ENCODE results near the gene TTC31.

TTC31 gene

DNA sequence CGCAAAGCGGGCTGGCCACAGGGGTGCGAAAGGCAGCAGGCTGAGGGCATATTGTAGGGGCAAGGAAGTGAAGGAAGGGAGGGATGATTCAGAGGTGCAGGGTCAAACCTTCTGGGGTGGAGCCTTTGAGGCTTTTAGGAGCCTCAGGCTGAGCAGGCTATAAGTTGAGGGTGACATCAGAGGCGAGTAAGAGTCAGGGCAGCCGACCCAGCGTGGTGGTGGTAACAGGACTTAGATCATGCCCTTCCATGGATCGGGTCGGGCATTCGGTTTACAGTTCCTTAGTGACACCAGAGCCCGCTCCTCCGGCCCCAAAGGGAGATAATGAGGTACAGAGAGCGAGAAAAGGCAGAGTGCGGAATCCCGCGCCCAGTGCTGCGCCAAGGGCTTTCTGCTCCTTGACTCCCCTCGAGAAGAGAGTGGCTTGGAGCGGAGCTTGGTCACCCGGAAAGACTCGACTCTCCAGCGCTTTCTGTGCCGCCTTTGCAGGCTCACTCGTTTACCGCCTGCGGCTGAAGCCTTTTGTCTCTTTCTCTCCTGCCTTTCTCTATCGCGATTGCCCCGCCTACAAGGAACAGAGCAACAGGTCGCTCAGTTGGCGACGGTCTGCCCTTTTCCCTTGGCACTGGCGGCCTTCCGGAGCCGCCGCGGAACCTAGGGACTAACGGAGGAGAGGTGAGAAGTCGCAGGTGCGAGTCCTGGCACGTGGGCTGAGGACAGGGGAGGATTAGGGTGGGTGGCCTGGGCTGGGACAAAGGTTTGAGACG lies 15.8 kb downstream of the TTC31 start:
- in situ Hi-C loops (cut with HindIII; ENCODE audit: low sequenced_read_pairs), result no loop called here
- TF ChIP-seq, protein P1, sequence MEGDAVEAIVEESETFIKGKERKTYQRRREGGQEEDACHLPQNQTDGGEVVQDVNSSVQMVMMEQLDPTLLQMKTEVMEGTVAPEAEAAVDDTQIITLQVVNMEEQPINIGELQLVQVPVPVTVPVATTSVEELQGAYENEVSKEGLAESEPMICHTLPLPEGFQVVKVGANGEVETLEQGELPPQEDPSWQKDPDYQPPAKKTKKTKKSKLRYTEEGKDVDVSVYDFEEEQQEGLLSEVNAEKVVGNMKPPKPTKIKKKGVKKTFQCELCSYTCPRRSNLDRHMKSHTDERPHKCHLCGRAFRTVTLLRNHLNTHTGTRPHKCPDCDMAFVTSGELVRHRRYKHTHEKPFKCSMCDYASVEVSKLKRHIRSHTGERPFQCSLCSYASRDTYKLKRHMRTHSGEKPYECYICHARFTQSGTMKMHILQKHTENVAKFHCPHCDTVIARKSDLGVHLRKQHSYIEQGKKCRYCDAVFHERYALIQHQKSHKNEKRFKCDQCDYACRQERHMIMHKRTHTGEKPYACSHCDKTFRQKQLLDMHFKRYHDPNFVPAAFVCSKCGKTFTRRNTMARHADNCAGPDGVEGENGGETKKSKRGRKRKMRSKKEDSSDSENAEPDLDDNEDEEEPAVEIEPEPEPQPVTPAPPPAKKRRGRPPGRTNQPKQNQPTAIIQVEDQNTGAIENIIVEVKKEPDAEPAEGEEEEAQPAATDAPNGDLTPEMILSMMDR (IDR thresholded peaks at IDR 0.05; ENCODE audit: low read depth, low read length, missing control alignments), result no peak
- peak overlapping the region; percentile 19 for H3K4me3 ChIP-seq (ENCODE audit: low read depth, low read length)
- no peak for DNase-seq (ENCODE audit: low read depth)

DNA sequence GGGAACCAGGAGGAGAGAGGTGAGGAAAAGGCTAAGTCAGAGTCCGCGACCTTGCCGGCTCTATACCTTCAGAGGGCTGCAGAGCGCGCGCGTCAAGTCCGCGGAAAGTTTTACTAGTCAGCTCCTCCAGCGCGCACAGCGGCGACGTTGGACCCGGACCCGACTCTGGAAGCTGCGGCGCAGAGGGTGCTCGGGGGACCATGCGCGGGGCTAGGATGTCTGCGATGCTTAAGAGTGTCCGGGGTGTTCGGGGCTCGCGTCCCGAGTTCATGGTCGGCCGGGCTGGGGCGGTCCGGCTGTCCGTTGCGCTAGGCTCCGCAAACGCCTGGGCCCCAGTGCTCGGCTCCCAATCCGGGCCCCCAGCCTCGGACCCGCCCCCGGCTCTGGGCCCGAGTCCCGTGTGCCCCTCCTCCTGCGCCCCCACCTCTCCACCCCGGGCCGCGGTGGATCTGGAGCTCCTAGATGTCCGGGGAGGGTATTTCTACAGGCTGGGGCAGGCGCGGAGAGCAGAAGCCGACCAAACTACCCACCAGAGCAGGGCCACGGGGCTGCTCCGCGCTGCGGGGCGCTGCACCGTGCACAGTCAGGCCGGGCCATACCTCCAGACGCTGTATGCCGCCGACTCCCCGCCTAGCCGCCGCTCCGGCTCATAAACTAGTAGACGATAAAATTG lies 16.5 kb downstream of the TTC31 start, which contains the start of gene LBX2:
LBX2 (minus strand) TSS at position 337 of the 673 bp plus-strand sequence; CDS start at position 271, 66 bp downstream.
- TF ChIP-seq, protein P1 (IDR thresholded peaks at IDR 0.05; ENCODE audit: low read depth, low read length, missing control alignments), result no peak

DNA sequence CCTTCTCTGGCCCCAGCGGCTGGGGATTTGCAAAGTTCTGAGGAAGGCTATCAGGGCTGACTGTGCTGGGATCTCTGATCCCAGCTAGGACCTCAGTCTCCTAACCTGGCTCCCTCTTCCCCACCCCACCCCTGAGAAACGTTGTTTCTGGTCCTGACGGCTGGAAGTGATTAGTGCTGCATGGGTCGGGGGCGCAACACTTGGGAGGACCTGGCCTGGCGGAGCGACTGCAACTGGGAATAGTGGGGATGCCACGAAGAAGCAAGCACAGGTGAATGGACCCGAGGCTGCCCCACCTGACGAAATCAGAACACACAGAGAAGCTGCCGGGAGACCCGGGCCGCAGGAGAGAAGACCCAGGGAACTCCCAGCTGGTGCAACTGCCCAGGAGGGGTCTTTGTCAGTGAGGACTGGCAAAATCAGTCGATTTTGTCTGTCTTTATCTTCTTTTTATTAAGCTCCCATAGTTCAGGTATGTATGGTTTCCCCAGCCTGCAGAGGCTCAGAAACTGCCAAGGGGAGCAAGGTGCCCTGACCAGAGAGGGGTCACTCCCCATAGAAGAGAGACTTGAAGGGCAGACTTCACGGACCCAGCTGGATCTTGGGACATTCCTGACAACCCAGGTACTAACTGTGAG lies 17.2 kb downstream of the TTC31 start:
- TF ChIP-seq, protein P1 (IDR thresholded peaks at IDR 0.05; ENCODE audit: low read depth, low read length, missing control alignments), result no peak
- in situ Hi-C loops (cut with HindIII; ENCODE audit: low sequenced_read_pairs), result no loop called here
- no peak for DNase-seq (ENCODE audit: low read depth)
- no peak overlapping the region for H3K4me3 ChIP-seq (ENCODE audit: low read depth, low read length)

More for the DNA sequence above, 16.5 kb downstream of the TTC31 start, which contains the start of gene LBX2:
- peak within 1 kb of the TSS; percentile 19 for H3K4me3 ChIP-seq (ENCODE audit: low read depth, low read length)
- in situ Hi-C loops (cut with HindIII; ENCODE audit: low sequenced_read_pairs), result no loop called here
- no peak for DNase-seq (ENCODE audit: low read depth)

DNA sequence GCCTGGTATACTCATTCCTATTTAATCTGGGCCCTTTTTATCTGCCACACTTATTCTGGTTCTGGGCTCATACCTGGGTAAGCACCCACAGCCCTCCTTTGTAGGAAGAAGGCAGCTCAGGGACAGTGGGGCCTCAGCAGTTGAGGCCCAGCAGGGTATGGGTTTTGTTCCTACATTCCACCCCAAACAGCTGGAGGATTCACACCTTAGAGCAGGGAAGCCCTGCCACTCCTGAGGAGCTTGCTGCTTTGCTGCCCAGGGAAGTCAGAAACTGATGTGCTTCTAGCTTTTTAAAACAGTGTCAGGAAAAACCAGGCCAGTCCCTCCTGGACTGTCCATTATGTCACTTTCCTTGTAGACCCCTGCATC lies 17.7 kb downstream of the TTC31 start:
- in situ Hi-C loops (cut with HindIII; ENCODE audit: low sequenced_read_pairs), result no loop called here
- TF ChIP-seq, protein P1 (IDR thresholded peaks at IDR 0.05; ENCODE audit: low read depth, low read length, missing control alignments), result no peak
- H3K4me3 ChIP-seq (ENCODE audit: low read depth, low read length), result no peak overlapping the region
- no peak for DNase-seq (ENCODE audit: low read depth)

DNA sequence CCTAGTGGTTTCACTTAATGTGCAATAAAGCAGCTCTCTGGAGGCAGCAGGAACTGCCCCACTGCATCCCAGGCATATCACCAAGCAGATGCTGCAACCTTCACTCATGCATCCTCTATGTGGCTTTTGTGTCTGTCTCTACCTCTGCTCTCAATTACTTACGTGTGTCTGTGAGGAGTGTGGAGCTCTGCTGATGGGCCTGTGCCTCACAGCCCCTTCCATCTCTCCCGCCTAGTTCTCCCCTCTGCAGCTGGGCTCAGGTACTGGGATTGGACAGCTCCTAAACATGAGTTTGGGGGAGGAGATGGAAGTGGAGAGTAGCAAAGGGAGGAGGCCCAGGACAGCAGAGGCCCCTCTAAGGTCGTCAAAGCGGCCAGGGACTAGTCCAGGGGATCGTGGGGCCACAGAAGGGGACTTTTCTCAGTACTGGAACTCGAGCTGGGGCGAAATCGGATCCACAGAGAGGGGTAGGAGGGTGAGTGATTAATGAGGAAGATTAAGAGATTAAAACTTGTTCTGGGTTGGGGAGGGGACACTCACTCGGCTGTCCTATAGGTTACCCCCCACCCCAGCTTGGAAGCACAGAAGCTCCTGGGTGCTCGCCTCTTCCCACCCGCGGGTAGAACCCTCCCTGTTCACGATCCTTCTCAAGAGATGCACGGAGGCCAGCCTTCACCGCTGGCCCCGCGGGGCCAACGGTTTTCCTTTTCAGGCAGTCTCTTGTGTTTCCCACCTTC lies 18.6 kb downstream of the TTC31 start:
- H3K4me3 ChIP-seq (ENCODE audit: low read depth, low read length), result no peak overlapping the region
- in situ Hi-C loops (cut with HindIII; ENCODE audit: low sequenced_read_pairs), result no loop called here
- TF ChIP-seq, protein P1 (IDR thresholded peaks at IDR 0.05; ENCODE audit: low read depth, low read length, missing control alignments), result no peak
- no peak for DNase-seq (ENCODE audit: low read depth)

DNA sequence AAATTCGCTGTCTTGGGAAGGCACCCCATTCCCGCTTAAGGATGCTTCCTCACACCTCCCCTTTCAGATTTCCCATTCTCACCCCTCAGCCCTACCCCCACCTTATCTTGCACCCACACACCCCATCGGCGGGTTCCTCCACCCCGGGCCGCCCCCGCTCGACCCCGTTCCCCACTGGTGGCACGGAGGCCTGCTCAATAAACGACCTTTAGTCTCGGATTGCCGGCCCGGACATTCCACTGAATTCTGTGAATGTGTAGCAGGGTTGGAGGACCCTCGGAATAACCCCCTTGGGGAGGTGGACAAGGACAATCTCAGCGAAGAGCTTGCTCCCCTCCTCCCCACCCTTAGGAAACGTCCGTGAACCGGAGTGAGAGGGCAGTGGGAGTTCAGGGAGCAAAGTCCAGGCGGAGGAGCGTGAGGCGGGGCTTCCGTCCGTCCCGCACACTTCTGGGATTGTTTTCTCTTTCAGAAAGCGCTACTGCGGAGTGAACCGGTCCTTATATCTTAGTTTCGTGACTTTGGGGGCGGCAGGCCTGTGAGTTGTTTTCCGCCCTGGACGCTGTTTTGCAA lies 19.4 kb downstream of the TTC31 start:
- TF ChIP-seq, protein P1 (IDR thresholded peaks at IDR 0.05; ENCODE audit: low read depth, low read length, missing control alignments), result no peak
- in situ Hi-C loops (cut with HindIII; ENCODE audit: low sequenced_read_pairs), result no loop called here
- peak overlapping the region; percentile 36 for H3K4me3 ChIP-seq (ENCODE audit: low read depth, low read length)
- no peak for DNase-seq (ENCODE audit: low read depth)

All from astrocyte of the cerebellum (primary cell).